SU-DHL-6 (cell line): ENCODE data around the gene MAP3K10.

ENCODE experiments used
- EZH2phosphoT487 ChIP-seq: fragments of 200-600 bp; sonication (generic), shearing (Covaris generic); conservative IDR thresholded peaks from 2 replicates; pipeline ENCODE4 v1.6.1; 2018; ENCODE audit warnings: mild to moderate bottlenecking, antibody characterized with exemption, low read length, moderate library complexity, mixed read lengths
- TF ChIP-seq, protein P1 (sequence below): fragments of 200-600 bp; sonication (generic); IDR thresholded peaks from one replicate; pipeline ENCODE4 v1.5.1; 2017; ENCODE audit warnings: antibody characterized with exemption, mild to moderate bottlenecking, low read length, moderate library complexity; ENCODE audit not compliant: insufficient read depth, poor library complexity, severe bottlenecking

DNA sequence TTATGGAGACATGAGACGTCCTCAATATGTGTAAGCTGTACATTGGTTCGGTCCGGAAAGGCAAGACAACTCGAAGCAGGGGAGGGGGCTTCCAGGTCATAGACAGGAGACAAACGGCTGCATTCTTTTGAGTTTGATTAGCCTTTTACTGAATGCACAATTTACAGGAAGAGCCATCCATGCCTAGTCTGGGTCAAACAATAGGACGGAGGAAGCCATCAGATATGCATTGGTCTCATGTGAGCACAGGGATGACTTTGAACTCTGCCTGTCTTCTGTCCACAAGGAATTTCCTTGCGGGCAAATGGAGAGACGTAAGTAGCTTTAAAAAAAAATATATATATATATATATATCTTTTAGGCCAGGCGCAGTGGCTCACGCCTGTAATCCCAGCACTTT lies 37.1 kb downstream of the MAP3K10 start:
- TF ChIP-seq, protein P1, sequence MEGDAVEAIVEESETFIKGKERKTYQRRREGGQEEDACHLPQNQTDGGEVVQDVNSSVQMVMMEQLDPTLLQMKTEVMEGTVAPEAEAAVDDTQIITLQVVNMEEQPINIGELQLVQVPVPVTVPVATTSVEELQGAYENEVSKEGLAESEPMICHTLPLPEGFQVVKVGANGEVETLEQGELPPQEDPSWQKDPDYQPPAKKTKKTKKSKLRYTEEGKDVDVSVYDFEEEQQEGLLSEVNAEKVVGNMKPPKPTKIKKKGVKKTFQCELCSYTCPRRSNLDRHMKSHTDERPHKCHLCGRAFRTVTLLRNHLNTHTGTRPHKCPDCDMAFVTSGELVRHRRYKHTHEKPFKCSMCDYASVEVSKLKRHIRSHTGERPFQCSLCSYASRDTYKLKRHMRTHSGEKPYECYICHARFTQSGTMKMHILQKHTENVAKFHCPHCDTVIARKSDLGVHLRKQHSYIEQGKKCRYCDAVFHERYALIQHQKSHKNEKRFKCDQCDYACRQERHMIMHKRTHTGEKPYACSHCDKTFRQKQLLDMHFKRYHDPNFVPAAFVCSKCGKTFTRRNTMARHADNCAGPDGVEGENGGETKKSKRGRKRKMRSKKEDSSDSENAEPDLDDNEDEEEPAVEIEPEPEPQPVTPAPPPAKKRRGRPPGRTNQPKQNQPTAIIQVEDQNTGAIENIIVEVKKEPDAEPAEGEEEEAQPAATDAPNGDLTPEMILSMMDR: no peak
- TF ChIP-seq EZH2phosphoT487: no peak
